Raji (cell line): Measurements from ENCODE around the gene ZNF816.
A peak's percentile ranks its signal among the peaks of the same experiment; 100 is the strongest.

Experiments
- POLR2A ChIP-seq: IDR thresholded peaks from 2 replicates; pipeline ENCODE4 v1.6.1; 2011; ENCODE audit warnings: low read depth, low read length, control low read depth; ENCODE audit not compliant: insufficient read depth

The ZNF816 gene

DNA sequence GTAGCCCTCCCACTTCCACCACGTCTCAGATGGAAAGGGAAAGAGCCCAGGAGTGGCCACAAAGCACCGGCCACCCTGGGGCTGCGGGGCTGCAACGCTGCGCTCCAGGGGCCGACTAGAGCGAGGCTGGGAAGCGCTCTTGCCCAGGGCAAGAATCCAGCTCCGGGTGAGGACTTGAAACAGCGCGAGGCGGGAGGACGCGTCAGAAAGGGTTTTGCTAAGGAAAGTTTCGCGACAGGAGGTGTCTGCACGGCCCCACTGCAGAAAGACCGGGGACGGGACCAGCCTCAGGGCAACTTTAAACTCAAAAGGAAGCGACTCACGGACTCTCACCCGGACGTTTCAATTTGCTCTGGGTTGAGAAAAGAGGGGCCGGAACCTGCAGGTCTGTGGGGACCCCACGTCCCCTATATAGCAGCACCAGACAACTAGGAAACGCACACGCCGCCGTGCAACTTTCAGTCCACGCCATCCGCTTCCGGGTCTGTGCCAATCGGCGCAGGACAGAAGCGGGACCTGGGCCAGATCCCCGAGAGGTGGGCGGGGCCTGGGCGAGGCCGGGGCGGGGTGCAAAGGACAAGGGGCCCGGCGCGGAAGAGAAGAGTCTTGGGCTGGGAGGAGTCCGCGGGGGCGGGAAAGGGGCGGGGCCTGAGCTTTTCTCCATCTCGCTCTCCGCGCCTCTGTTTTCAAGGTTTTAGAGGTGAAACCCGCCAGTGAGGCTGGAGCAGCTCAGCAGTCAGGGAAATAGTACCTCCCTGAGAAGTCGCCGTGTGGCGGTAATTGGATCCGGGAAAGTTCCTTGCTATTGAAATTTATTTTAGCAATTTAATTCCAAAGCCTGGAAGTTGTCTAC is at the start of gene ZNF816:
Gene ZNF816, minus strand, starts transcription at position 488 of the 853 bp plus-strand sequence. CDS start 6,792 bp downstream, outside the sequence.
- peak; percentile 81 for TF ChIP-seq POLR2A

DNA sequence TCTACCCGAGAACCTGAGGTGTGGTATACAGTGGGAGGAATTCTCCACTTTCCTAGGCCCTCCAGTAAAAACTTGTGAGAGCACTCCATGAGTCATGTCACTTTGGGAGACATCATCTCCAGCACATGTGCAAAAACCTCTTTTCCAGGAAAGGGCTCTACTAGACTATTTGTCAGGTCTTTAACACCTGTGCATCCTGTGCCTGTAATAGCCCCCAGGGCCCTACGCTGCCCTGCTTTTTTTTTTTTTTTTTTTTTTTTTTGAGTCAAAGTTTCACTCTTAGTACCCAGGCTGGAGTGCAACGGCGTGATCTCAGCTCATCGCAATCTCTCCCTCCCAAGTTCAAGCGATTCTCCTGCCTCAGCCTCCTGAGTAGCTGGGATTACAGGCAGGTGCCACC is 49.3 kb upstream of the ZNF816 start:
- TF ChIP-seq POLR2A = no peak

DNA sequence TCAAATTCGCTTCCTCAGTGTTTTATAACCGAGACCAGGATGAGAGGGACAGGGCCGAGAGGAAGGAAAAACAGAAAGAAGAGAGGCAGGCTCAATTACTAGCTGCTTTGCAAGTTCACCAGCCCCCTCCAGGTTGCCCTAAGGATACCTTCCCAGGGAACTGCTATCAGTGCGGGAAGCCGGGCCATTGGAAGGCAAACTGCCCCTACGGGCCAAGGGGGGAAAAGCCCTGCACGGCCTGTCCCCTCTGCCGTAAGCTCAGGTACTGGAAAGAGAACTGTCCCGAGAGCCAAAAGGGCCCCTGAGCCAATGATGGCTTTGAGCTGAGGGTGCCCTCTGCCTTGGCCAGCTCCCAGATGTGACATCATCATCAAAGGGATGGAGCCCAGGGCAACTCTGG is 47.8 kb upstream of the ZNF816 start:
- TF ChIP-seq POLR2A = no peak

DNA sequence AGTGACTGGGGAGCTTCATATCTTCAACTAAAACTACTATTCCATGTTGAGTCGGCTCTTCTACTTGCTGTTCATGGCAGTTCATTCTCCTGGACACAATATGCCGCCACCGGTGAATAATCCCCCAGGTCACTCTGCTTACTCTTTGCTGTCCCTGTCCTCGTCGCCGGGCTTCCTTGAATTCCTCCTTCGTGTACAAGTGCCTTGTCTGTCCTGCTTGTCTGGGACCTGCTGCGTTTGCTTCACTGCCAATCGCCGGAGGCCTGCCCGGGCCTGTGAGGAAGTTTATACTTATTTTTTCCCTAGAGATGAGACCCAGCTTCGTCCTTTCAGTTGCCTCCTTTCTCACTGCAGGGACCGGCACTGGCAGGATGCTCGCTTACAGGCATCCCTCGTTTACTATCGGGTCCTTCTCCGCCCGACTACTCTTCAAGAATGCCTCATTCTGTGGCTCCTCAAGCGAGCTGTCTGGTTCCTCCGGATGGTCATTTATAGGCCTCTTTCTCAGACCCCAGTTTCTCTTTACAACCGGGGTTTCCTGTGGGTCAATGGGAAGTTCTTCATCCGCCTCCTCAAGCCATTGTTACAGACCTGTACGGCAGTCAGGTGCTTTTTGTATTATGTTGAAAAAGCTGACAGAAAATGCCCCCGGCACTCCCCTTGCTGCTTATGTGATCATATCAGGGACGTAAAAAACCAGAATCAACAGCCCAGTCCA is 45.5 kb upstream of the ZNF816 start:
- TF ChIP-seq POLR2A = no peak

DNA sequence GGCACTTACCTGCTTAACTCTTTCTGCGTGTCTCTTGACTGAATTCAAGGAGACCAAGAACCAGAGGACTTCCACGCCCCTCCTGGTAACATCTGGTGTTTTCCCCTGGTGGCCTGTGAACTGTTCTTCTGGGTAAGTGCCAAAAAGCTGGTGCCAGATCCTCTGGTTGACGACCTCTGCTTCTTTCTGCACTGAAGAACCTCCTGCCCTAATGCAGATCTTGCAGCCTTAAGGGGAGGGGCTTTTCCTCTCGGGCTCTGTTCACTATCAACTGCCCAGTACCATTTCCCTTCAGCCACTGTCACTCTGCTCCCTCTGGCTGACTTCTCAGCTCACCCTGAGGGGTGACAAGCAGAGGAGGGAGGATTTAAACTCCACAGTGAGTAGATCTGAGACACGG is 44.9 kb upstream of the ZNF816 start:
- no peak for TF ChIP-seq POLR2A

DNA sequence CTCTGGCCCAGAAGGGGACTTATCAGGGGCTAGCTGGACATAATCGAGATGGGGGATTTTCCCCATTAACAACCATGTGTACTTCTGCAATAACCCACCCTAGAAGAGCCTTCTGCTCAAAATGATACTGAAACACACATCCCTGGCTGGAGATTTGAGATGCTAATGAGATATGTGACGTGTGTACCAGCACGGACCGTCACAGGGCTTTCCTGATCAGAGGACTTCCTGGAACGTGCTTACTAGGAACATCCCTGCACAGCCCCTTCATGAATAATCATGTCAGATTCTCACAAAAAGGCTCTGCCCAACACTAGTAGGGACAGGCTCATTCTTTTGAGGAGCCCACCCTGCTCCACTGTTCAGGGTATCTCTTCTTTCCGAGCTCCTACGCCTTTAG is 44.5 kb upstream of the ZNF816 start:
- no peak for TF ChIP-seq POLR2A

DNA sequence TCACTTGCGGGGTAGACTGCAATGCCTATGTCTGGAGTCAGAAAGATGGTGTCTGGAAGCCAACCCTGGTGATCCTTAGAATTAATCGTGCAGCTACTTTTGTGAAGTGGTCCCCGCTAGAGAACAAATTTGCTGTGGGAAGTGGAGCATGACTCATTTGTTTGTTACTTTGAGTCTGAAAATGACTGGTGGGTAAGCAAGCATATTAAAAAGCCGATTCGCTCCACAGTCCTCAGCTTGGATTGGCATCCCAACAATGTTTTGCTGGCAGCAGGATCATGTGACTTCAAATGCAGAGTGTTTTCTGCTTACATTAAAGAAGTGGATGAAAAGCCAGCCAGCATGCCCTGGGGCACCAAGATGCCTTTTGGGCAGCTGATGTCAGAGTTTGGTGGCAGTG is 41.6 kb upstream of the ZNF816 start:
- TF ChIP-seq POLR2A = no peak

DNA sequence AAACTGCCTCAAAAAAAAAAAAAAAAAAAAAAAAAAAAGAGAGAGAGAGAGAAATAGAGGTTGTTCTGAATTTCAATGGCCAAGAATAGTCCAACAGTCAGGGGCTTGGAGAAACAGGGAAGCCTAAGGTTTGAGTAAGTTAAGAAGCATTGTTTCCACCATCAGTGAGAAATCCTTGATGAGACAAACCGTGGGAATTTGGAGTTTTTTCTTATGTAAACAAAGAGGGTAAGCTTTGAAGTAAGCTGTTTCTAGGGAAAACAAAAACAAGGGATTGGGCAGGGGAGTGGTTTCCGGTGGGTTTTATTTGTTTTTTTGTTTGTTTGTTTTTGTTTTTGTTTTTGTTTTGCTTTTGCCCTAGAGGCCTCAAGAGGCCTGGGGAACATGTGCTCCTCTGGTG is 39.8 kb upstream of the ZNF816 start:
- no peak for TF ChIP-seq POLR2A

DNA sequence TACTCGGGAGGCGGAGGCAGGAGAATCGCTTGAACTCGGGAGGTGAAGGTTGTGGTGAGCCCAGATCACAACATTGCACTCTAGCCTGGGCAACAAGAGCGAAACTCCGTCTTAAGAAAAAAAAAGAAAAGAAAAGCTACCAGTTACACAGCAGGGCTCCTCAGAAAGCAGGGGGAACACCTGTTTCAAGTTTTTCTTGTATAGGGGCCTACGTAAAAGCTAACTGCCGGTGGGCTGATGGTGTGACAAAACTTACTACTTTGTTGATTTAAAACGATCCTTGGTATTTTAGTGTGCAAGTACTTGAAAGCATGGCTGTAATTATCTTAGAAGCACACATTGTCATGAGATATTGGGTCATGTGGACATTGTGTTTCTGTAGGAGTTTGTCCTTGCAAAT is 35.3 kb upstream of the ZNF816 start:
- no peak for TF ChIP-seq POLR2A

DNA sequence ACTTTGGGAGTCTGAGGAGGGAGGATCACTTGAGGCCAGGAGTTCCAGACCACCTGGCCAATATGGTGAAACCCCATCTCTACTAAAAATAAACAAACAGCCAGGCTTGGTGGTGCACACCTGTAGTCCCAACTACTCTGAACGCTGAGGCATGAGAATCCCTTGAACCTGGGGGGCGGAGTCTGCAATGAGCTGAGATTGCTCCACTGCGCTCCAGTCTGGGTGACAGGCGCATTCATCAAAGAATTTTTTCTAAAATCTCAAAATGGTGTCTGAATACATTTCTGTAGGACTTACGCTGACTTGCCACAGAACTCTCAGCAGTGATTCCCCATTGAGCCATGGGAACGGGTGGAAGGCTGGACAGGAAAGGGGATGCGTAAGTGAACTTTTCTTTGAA is 33.0 kb upstream of the ZNF816 start:
- TF ChIP-seq POLR2A = no peak

DNA sequence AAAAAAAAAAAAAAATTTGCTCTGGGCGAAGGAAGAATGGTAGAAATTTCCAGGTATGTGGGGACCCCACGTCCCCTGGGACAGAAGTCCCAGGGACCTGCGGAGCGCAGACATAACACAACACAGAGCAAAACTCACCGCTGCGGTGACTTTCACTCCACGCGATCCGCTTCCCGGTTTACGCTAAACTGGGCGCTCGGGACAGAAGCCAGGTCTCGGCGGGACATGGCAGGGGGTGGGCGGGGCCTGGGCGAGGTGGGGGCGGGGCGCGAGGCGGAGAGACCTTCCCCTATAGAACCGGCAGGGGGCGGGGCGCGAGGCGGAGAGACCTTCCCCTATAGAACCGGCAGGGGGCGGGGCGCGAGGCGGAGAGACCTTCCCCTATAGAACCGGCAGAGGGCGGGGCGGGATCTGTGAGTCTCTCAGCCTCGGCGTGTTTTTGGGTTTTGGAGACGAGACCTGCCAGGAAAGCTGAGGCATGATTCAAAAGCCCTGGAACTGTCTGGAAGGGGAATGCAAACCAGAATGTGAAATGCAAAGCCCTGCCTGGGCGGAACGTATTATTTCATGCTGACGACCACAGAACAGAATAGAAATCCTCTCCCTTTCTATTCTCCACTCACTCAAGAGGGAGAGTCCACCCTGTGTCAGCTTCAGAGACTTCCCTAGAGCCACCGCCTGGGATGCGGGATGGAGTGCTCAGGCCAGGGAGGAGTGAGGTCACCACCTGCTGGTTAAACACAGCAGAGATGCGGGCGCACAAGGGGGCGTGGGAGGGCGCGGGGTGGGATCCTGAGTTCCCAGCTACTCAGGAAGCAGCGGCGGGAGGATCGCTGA is 30.9 kb upstream of the ZNF816 start:
- TF ChIP-seq POLR2A = no peak

DNA sequence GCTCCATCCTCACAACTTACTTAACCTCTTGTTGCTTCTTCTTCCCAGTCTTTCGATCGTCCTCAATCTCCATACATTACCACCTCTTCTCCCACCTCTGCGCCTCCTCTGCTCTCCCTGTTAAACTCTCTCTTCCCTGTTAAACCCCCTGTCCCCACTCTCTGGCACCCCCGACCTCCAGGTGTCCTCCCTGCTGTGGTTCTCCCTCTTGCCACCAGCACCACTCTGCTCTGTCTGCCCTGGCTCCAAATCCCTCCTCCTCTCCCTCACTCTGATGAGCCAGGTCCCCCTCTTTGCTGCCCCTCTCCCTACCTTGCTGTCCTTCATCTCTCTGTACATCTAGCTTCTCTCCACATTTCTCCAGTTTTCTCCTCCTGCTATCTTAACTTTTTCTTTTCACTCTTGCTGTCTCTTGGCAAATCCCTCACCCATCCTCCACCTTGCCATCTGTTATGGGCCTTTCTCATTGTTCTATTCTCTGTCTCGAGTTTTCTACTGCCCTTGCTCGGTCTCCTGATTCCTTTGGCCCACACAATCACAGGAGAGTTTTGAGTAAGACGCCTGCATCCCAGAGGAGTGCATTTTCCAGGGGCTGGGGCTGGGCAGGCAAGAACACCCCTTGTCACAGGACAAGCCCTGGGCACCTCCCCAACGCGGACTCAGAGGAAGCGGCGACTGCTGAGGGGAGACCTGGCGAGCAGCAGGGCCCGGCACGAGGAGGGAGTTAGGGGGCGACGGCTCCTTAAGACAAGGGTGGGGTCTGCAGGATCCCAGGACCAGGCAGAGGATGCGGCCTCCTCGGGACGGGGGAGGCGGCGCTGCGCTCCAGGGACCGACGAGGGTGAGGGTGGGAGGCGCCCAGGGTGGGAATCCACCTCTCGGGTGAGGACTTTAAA is 29.7 kb upstream of the ZNF816 start:
- TF ChIP-seq POLR2A = no peak

DNA sequence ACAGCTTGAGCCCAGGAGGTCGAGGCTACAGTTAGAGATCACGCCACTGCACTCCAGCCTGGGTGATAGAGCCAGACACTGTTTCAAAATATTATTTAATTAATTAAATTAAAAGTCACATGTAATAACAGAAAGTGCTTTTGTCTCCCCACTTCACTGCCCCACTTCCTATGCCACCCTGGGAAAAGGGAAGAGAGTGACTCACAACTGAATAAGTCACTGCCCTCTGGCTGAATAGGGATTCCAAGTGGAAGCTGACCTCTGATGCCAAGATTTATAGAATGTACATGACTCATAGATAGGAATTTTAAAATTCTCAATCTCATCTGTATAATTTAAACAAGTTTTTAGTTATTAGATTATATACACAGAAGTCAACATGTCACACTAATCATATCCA is 28.8 kb upstream of the ZNF816 start:
- TF ChIP-seq POLR2A = no peak

DNA sequence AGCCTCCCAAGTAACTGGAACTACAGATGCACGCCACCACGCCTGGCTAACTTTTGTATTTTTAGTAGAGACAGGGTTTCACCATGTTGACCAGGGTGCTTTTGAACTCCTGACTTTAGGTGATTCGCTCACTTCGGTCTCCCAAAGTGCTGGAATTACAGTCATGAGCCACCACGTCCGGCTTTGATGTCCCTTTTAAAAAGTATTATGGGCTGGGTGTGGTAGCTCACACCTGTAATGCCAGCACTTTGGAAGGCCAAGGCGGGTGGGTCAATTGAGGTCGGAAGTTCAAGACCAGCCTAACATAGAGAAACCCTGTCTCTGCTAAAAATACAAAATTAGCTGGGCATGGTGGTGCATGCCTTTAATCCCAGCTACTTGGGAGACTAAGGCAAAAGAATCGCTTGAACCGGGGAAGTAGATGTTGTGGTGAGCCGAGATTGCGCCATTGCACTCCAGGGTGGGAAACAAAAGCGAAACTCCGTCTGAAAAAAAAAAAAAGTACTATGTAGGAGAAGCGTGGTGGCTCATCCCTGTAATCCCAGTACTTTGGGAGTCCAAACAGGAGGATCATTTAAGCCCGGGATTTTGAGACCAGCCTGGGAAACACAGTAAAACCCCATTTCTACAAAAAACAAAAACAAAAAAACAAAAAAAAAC is 28.2 kb upstream of the ZNF816 start:
- TF ChIP-seq POLR2A = no peak

DNA sequence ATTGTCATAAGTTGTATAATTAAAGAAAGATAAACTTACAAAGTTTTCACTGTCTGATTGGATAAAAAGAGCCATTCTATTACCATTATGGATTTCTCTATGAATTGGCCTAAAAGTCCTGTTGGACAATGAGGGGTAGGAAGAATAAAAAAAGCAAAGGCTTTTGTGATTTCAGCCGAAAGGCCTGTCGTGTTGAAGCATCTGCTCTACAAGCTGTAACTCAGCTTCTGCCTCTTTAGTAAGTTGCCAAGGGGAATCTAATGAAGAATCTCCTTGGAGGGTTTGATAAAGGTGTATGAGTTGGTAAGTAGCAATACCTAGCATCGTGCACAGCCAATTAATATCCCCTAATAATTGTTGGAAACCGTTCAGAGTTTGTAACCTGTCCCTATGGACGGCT is 25.8 kb upstream of the ZNF816 start:
- TF ChIP-seq POLR2A = no peak

DNA sequence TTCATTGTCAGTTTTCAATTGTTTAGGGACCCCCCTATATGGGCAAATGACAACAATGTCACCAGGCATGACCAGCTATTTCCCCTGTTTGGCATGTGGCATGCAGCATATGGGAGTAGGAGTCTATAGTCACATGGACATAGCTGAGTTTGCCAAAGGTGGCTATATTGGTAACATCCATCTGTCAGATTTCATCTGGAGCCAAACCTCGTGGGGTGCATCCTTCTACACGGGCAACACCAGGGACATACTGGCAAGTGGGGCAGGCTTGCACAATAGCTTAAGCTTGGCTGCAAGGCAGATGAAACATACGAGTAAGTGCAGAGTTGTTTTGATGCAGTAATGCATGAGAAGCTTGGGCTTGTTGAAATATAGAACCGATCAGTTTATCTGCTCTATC is 24.5 kb upstream of the ZNF816 start:
- no peak for TF ChIP-seq POLR2A
